ENCODE results near the gene DLX5.

Gene DLX5

DNA sequence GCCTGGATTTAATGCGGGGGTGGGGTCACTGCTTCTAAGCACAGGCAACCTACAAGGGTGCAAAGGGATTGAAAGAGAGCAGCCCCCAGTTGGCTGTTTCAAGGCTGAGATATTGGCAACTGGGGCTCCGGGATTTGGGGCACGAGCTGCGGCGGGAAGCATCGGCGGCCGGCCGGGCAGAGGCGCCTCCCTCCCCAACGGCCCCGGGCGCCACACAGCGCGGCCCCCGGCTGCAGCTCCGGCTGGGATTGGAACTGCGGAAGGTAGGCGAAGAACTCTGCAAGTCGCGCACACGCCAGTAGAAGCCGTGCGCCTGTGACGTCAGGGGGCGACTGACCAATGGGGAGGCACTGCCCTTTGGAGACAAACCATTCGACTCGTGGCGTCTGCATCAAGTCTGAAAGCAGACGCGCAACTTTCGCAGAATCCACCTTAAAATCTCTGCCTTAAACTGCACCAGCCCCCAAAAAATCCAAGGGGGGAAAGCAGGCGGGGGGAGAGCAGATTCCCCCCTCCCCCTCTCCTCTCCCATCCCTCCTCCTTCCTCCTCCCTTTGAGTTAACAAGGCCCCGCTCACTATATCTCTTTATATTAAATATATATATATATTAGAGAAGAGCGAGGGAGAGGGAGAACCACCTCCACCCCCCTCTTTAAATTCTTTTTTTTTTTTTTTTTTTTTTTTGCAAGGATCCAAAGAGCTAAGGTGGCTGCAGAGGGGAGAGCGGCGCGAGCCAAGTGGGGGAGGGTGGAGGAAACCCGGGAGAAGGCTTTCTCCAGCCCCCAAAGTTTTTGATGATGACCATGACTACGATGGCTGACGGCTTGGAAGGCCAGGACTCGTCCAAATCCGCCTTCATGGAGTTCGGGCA lies 19.2 kb downstream of the DLX5 start, which contains the start of gene DLX6:
Gene DLX6 (plus strand): TSS at position 371 of the 872 bp plus-strand sequence. CDS start 425 bp downstream, at position 796.
- no peak for DNase-seq (ENCODE audit: low read depth)

DNA sequence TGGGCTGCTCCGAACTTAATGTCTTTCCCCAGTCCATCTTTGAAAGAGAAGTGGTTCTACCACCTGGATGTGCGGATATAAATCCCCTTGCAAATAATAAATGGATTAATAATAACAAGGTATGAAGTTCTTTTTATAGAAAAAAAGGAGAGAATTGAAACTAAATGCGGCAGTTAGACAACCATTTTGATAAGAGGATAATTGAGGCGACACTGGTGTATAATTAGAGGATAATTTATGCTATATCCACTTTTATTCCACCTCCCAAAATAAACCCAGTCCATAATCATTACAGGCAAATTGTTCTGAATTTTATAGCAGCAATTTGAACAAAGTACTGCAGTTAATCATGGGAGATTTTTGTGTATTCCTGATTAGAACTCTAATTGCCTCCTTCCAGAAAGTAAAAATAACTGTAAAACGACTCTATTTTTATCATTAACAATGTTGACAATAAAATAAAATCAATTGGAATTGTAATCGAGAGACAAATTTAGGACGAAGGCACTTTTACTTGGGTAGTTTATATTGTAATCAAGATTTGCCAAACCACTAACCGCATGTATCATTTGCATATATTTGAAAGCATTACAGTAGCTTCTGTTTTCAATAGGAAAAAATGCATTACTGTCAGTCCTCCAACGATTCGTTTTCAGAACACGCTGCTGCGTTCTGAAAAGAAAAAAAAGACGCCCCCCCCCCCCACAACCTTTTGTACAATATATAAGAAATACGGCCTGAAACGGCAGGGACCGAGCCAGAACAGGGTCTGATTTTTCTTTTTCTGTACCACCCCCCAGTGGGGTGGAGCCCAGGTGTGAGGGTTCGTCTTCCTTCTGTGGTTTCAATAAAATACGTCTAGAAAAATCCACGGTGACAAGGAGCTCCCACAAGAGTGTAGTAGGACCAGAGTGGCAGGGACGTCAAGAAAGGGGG lies 20.1 kb downstream of the DLX5 start:
- DNase-seq (ENCODE audit: low read depth): no peak

DNA sequence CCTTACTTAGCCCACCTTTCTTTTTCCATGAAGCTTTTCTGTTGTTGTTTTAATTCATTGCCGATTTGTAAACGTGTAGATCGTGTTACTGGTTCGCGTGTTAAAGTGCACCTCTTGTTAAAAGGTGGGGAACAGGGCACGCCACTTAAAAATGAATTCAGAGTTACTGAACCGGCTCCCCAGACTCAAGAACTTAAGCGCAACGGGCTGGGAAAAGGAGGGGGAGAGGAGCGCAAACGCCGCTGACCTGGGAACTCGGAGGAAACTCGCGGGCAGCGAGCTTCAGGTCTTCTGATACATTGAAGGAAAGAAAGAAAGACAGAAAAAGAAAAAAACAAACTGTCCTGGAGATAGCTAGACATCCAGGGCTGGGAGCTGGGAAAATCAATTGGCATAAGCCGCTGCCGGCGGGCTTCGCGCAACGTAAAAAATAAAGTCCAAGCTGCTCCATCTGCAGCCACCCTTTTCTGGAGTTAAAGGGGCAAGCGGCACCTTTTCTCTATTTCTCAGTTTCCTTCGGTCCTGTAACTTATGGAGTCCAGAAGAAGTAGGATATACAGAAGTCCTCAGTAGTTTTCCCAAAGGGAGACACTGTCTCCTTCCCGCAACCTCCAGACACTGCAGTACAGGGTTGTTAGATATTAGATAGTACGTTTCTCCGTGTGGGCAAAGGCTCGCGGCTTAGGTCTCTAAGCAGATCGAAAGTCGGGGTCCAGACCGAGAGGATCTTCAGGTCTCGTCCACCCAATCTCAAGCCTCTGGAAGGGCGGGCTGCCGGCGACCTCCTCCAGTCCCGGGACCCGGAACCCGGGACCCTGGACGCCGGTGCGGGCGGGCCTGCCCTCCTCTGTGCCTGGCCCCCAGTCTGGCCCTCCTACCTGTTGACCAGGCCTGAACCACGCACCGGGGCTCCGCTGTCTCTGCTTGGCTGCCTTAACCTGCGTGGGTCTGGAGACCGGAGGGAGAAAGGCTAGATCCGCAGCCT lies 21.1 kb downstream of the DLX5 start:
- no peak for DNase-seq (ENCODE audit: low read depth)

- DNase-seq (ENCODE audit: low read depth): no peak
Observed at GRCh38 chr7:97002555-97003261, 21.9 kb downstream of the DLX5 start.

- DNase-seq (ENCODE audit: low read depth): no peak
Observed at GRCh38 chr7:97001656-97002554, 22.7 kb downstream of the DLX5 start.

DNA sequence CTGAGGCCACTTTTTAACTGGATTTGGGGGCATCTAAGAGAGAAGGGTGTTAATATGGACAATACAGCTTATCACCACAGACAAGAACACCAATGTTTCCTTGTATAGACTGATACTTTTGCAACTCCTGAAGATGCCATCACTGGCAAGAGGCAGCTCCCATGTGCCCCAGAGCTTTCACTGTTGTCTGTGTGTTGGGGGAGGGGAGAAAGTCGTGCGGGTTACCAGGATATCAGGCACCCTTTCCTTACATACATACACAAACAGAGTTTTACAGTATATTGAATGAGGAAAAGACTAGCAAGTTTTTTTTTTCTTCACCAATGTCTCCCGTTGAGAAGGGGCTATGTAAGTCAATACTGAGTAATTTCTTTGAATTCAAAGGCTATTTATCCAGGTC lies 23.4 kb downstream of the DLX5 start:
- no peak for DNase-seq (ENCODE audit: low read depth)

- DNase-seq (ENCODE audit: low read depth): no peak
Observed at GRCh38 chr7:96998744-96999143, 25.9 kb downstream of the DLX5 start.

DNA sequence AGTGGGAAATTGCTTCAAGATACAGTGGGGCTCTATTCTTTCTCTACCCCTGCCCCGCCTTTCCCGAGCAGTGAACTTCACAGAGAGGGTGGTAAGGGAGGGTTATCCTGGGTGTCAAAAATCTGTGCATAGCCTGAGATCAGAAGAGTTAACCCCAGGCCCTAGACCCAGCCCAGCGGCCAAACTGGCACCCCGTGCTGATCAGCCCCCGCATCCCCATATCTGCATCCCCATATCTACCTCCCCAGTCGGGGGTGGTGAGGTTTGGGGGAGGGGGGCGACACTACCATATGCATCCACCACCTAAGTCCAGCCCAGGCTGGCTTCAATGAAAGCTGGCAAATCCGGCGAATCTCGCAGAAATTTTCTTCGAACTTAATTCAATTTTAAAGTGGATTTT lies 26.3 kb downstream of the DLX5 start:
- DNase-seq (ENCODE audit: low read depth): no peak

GRCh38 chr7:96997512-96998032 lies 27.1 kb downstream of the DLX5 start:
- DNase-seq (ENCODE audit: low read depth): no peak

- no peak for DNase-seq (ENCODE audit: low read depth)
Observed at GRCh38 chr7:96996958-96997511, 27.6 kb downstream of the DLX5 start.

GRCh38 chr7:96996111-96996957 lies 28.3 kb downstream of the DLX5 start:
- DNase-seq (ENCODE audit: low read depth): no peak

DNA sequence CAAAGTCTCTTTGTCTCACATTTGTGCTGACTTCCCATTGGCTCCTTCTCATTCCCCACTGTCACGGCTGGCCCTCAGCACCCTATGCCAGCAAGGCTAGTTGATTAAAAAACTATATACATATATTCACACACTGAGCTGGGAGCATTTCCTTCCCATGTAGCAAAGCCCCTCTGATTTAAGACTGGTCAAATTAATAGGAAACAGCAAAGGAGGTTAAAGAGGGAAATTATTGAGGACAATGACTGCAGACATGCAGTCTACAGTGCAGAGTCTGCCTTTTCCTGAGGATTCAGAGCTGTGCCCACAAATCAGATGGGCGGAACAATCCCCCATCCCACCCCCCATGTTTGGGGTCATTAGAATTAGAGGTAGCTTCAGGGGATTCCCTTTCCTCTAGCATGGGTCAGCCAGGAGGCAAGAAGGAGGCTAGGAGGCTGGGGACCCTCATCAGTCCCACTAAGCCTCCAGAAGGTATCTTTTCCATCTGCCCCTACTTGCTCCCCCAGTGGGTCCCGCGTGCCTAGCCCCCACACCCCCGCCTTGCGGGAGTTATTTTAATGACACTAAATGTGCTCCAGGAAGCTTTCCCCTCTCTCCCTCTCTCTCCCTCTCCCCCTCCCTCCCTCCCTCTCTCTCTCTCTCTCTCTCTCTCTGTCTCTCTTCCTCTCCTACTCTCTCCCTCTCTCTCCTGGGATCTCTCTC lies 29.1 kb downstream of the DLX5 start:
- DNase-seq (ENCODE audit: low read depth): no peak

- no peak for DNase-seq (ENCODE audit: low read depth)
Observed at GRCh38 chr7:96993980-96994379, 30.7 kb downstream of the DLX5 start.

DNA sequence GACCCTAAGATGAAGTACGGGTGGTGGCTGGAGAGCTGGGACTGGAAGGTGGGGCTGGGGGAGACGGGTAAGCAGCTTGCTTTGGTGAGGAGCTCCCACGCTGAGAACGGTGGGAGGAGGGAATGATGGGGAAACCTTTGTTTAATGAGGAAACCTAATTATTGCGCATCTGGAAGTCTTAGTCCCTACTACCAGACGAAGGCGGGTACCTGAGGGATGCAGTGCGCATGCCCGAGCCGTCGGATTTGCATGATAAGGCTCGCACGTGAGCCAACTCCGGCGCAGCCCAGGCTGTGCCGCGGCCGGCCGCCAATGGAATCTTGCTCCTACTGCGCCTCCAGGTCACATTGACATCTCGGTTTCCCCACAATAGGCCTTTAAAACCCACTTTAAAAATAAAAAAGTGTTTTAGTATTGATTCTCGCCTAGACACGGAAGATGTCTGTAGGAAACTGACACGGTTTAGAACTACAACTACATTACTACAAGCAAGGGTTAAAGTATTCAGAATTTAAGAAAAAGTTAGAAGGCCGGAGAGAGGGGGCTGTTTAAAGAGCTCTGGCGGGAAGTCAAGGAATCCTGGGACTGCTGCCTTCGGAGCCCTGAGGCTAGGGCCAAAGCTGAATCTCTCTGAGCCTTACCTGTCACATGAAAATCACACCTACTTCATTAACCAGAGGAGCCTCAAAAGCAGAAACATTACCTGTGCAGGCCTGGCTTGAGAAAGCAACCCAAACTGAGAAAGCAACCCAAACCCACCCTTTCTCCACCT lies 31.4 kb downstream of the DLX5 start:
- no peak for DNase-seq (ENCODE audit: low read depth)

GRCh38 chr7:96992192-96993005 lies 32.2 kb downstream of the DLX5 start:
- DNase-seq (ENCODE audit: low read depth): no peak

DNA sequence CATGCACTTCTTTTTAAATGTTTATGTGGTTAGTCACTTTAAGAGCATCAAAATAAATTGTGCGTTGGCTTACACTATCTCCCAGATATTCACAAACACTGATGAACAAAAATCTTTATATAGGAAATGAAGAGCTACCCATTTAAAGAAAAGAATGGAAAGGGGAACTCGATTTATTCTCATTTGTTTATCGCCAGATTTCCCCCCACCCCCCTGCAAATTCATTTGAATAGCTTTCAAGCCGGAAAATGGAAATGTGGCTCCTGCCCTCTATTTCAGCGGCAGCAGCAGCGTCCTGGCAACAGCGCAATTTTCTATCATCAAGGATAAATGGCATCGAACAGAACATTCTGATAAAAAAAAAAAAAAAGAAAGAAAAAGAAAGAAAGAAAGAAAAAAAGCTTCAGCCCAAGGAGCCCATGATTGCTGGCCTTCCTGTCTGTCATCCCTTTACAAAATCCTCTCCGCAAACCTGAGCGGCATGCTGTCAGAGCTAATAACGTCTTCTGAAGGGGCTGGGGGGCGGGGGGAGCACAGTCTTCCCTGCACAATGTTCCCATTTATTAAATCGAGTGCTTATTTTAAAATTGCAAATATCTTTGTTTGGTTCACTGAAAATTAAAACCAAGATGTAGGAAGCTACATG lies 33.0 kb downstream of the DLX5 start:
- no peak for DNase-seq (ENCODE audit: low read depth)

All from T-helper 22 cell (primary cell).